Liver (tissue), 9 donors: ENCODE data around the gene JAKMIP2. TPM values are rescaled to one million over a fixed set of nuclear protein-coding genes. Genes with fewer than 3 reads are reported as not detected.

Experiments used
- DNase-seq: peaks from one replicate; pipeline ENCODE4 v3.0.0-alpha.2; 2017; ENCODE audit warnings: low spot score
- H3K27ac ChIP-seq, 2 donors: one replicate each; pipeline ENCODE4 v1.7.0; 2013; ENCODE audit warnings: inconsistent platforms in 2 of 2, low read length in 2 of 2, control low read depth in 1 of 2, low read depth in 1 of 2, mild to moderate bottlenecking in 1 of 2
- H3K27me3 ChIP-seq, 4 donors: one replicate each; pipeline versions ENCODE4 v1.6.1 to v1.7.0; 2013; ENCODE audit warnings: low read length in 3 of 4, inconsistent platforms in 1 of 4, mild to moderate bottlenecking in 1 of 4, moderate library complexity in 1 of 4; ENCODE audit not compliant: control insufficient read depth in 4 of 4, insufficient read depth in 4 of 4
- H3K36me3 ChIP-seq, 4 donors: one replicate each; pipeline versions ENCODE4 v1.6.1 to v1.7.0; 2013; ENCODE audit warnings: low read length in 3 of 4, mild to moderate bottlenecking in 3 of 4, low read depth in 1 of 4, moderate library complexity in 1 of 4; ENCODE audit not compliant: control insufficient read depth in 4 of 4, insufficient read depth in 3 of 4
- H3K4me1 ChIP-seq, 4 donors: one replicate each; pipeline versions ENCODE4 v1.6.1 to v1.7.0; 2013; ENCODE audit warnings: low read length in 3 of 4, mild to moderate bottlenecking in 3 of 4, moderate library complexity in 1 of 4; ENCODE audit not compliant: control insufficient read depth in 4 of 4, insufficient read depth in 4 of 4
- H3K4me3 ChIP-seq, 3 donors: one replicate each; pipeline versions ENCODE4 v1.6.1 to v1.7.0; 2013; ENCODE audit warnings: low read length in 3 of 3, control low read depth in 1 of 3, low read depth in 1 of 3, mild to moderate bottlenecking in 1 of 3
- H3K9ac ChIP-seq, 2 donors: one replicate each; pipeline ENCODE4 v1.7.0; 2013; ENCODE audit warnings: low read length in 2 of 2, mild to moderate bottlenecking in 2 of 2, moderate library complexity in 2 of 2, control low read depth in 1 of 2, low read depth in 1 of 2
- H3K9me3 ChIP-seq, 4 donors: one replicate each; pipeline versions ENCODE4 v1.6.1 to v1.7.0; 2013; ENCODE audit warnings: low read length in 3 of 4; ENCODE audit not compliant: control insufficient read depth in 4 of 4
- EGR1 ChIP-seq, 2 donors: IDR thresholded peaks; 2 replicates each; pipeline ENCODE4 v1.6.1; 2016 to 2018; ENCODE audit warnings: antibody characterized with exemption in 2 of 2, low read depth in 2 of 2
- GABPA ChIP-seq, 2 donors: IDR thresholded peaks in 1 of 2; conservative IDR thresholded peaks in 1 of 2; 2 replicates each; pipeline ENCODE4 v1.6.1; 2016; ENCODE audit warnings: antibody characterized with exemption in 2 of 2, mild to moderate bottlenecking in 1 of 2, moderate library complexity in 1 of 2
- HNF4A ChIP-seq, 2 donors: conservative IDR thresholded peaks; 2 replicates each; pipeline ENCODE4 v1.6.1; 2016; ENCODE audit warnings: antibody characterized with exemption in 2 of 2, mild to moderate bottlenecking in 2 of 2
- HNF4G ChIP-seq: IDR thresholded peaks from 2 replicates; pipeline ENCODE4 v1.6.1; 2016; ENCODE audit warnings: antibody characterized with exemption
- JUND ChIP-seq, 2 donors: IDR thresholded peaks; 2 replicates each; pipeline ENCODE4 v1.6.1; 2016; ENCODE audit warnings: antibody characterized with exemption in 2 of 2
- NR2F2 ChIP-seq: IDR thresholded peaks from 2 replicates; pipeline ENCODE4 v1.6.1; 2016; ENCODE audit warnings: antibody characterized with exemption
- RAD21 ChIP-seq, 2 donors: IDR thresholded peaks; 2 replicates each; pipeline ENCODE4 v1.6.1; 2016; ENCODE audit warnings: antibody characterized with exemption in 2 of 2, mild to moderate bottlenecking in 2 of 2
- RXRA ChIP-seq, 2 donors: IDR thresholded peaks; 2 replicates each; pipeline ENCODE4 v1.6.1; 2017 to 2018; ENCODE audit warnings: antibody characterized with exemption in 2 of 2, mild to moderate bottlenecking in 1 of 2
- TAF1 ChIP-seq: conservative IDR thresholded peaks from 2 replicates; pipeline ENCODE4 v1.6.1; 2016; ENCODE audit warnings: antibody characterized with exemption, mild to moderate bottlenecking
- YY1 ChIP-seq: IDR thresholded peaks from 2 replicates; pipeline ENCODE4 v1.6.1; 2016; ENCODE audit warnings: antibody characterized with exemption, mild to moderate bottlenecking
- WGBS: extraction: QIAGEN DNeasy Blood & Tissue Kit; methylation state at CpG from one replicate; pipeline ENCODE4 v1.1.7; 2013; 5-methylcytosine and 5-hydroxymethylcytosine counted together
- polyA plus RNA-seq, 2 donors: library from polyadenylated mRNA; stranded (reverse) in 1 of 2; unstranded in 1 of 2; fragments of 200-250 nt in 1 of 2; fragments of >200 nt in 1 of 2; fragmentation: Nextera tagmentation in 1 of 2; extraction: Ambion mirVana in 1 of 2; gene quantifications; one replicate each; pipeline versions ENCODE4 v1.2.1 to v1.2.3, GENCODE V29; 2013 to 2015
- total RNA-seq, 2 donors: library from RNA; depleted of rRNA; stranded (reverse); fragments of >200 nt; gene quantifications; one replicate each; pipeline ENCODE4 v1.2.3, GENCODE V29; 2014
- TF ChIP-seq, protein P1 (sequence below): IDR thresholded peaks from 2 replicates; pipeline ENCODE4 v1.6.1; 2016; ENCODE audit warnings: antibody characterized with exemption
- TF ChIP-seq, protein P2 (sequence below): IDR thresholded peaks from 2 replicates; pipeline ENCODE4 v1.6.1; 2016; ENCODE audit warnings: antibody characterized with exemption
- TF ChIP-seq, protein P3 (sequence below): IDR thresholded peaks from 2 replicates; pipeline ENCODE4 v1.6.1; 2016; ENCODE audit warnings: antibody characterized with exemption
- TF ChIP-seq, protein P4 (sequence below): IDR thresholded peaks from 2 replicates; pipeline ENCODE4 v1.6.1; 2016; ENCODE audit warnings: antibody characterized with exemption, mild to moderate bottlenecking
- donor health status: healthy.
- donor health status: healthy.
- donor health status: healthy.
- donor health status: healthy.
- donor health status: healthy.

JAKMIP2 gene
- total and polyA plus RNA-seq, 4 donors: 0.06 to 0.38 (median 0.24) TPM

DNA sequence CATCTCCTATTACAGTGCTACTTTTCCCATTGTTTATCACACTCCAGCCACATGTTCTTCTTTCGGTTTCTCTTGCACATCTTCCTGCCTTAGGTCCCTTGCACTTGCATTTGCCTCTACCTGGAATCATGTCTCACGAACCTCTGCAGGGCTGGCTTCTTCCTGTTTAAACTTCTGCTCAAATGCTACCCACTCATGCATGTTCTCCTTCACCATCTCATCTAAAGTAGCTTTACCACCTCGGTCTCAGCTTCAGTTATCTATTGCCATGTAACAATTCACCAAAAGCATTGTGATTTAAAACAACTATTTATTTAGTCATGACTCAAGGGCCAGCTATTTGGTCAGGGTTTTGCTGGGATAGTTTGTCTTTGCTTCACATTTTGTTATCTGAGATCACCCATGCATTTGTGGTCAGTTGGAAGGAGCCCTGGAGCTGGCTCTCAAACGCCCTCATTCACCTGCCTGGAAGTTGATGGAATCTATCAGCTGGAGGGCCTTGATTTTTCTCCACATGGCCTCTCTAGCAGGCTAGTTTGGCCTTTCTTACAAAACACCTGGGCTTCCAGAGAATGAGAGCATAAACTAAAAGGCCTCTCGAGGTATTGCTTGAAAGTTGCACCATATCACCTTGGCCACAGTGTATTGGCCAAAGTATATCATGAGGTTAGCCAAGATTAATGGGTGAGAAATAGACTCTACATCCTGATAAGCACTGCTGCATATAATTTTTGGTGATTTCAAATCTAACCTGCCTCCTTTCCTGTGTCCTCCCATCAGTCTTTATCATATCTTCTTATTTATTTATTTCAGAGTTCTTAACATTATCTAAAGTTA, 27.5 kb upstream of the JAKMIP2 start:
- no peaks in the 10 kb centered on the region for H3K9me3 ChIP-seq
- WGBS: 64% methylated on average over 5 of the region's 5 CpGs

GRCh38 chr5:147805030-147805454, 22.5 kb upstream of the JAKMIP2 start:
- 65% methylated on average over 6 of the region's 6 CpGs for WGBS
- Histone ChIP-seq H3K27ac (no peak overlapping the region), H3K4me3 (no peak overlapping the region)

More for the DNA sequence above, 27.5 kb upstream of the JAKMIP2 start:
- Histone ChIP-seq H3K36me3 (no peaks in the 10 kb centered on the region), H3K9ac (no peak overlapping the region), H3K4me3 (no peak overlapping the region), H3K27me3 (no peaks in the 10 kb centered on the region), H3K4me1 (no peaks in the 10 kb centered on the region), H3K27ac (no peak overlapping the region)
- no peak for TF ChIP-seq HNF4G
- DNase-seq: no peak

DNA sequence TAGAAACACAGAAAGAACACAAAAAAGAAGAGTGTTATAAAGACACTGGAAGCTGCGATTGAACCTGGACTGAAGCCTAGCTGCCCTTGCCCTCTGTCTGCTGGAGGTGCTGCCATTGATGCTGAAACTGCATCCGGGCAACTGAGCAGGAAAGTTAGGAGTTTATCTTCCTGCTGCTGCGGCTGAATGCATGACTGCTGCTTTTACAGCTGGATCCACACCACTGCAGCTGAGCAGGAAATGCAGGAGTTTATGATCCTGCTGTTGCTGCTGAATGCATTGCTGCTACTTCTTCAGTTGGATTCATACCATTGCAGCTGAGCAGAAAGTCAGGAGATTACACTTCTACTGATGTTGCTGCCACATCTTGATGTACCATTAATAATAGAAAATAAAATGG, 21.8 kb upstream of the JAKMIP2 start:
- no peak for DNase-seq
- Histone ChIP-seq H3K9me3 (no peaks in the 10 kb centered on the region), H3K9ac (no peak overlapping the region), H3K27ac (no peak overlapping the region), H3K4me1 (peaks cover 0 to 30% (median 15%) of the 10 kb centered on the region in 4 donors), H3K36me3 (no peaks in the 10 kb centered on the region), H3K4me3 (no peak overlapping the region), H3K27me3 (no peaks in the 10 kb centered on the region)
- WGBS: 62% methylated on average over 3 of the region's 3 CpGs
- TF ChIP-seq RAD21 (IDR thresholded peaks at IDR 0.05): no peak
- TF ChIP-seq GABPA (IDR thresholded peaks at IDR 0.05 in 1 of 2, conservative IDR thresholded peaks at IDR 0.05 in 1 of 2): no peak
- no peak for TF ChIP-seq JUND (IDR thresholded peaks at IDR 0.05)
- no peak for TF ChIP-seq TAF1
- no peak for TF ChIP-seq YY1
- no peak for TF ChIP-seq EGR1 (IDR thresholded peaks at IDR 0.05; ENCODE audit: low read depth in 2 of 2)
- TF ChIP-seq, protein P1, sequence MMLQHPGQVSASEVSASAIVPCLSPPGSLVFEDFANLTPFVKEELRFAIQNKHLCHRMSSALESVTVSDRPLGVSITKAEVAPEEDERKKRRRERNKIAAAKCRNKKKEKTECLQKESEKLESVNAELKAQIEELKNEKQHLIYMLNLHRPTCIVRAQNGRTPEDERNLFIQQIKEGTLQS: no peak
- TF ChIP-seq, protein P2, sequence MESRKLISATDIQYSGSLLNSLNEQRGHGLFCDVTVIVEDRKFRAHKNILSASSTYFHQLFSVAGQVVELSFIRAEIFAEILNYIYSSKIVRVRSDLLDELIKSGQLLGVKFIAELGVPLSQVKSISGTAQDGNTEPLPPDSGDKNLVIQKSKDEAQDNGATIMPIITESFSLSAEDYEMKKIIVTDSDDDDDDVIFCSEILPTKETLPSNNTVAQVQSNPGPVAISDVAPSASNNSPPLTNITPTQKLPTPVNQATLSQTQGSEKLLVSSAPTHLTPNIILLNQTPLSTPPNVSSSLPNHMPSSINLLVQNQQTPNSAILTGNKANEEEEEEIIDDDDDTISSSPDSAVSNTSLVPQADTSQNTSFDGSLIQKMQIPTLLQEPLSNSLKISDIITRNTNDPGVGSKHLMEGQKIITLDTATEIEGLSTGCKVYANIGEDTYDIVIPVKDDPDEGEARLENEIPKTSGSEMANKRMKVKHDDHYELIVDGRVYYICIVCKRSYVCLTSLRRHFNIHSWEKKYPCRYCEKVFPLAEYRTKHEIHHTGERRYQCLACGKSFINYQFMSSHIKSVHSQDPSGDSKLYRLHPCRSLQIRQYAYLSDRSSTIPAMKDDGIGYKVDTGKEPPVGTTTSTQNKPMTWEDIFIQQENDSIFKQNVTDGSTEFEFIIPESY: no peak

More at GRCh38 chr5:147805030-147805454, 22.5 kb upstream of the JAKMIP2 start:
- Histone ChIP-seq H3K9me3 (no peaks in the 10 kb centered on the region), H3K36me3 (no peaks in the 10 kb centered on the region), H3K27me3 (no peaks in the 10 kb centered on the region), H3K4me1 (peaks cover 0 to 30% (median 15%) of the 10 kb centered on the region in 4 donors), H3K9ac (no peak overlapping the region)
- DNase-seq: no peak
- no peak for TF ChIP-seq RXRA (IDR thresholded peaks at IDR 0.05)
- TF ChIP-seq GABPA (IDR thresholded peaks at IDR 0.05 in 1 of 2, conservative IDR thresholded peaks at IDR 0.05 in 1 of 2): peak in 1 of 2 donors; percentile 4

GRCh38 chr5:147803926-147804325, 21.4 kb upstream of the JAKMIP2 start:
- H3K27me3 ChIP-seq: no peaks in the 10 kb centered on the region
- H3K4me1 ChIP-seq: peaks cover 0 to 30% (median 15%) of the 10 kb centered on the region in 4 donors
- no peaks in the 10 kb centered on the region for H3K36me3 ChIP-seq
- no peak overlapping the region for H3K27ac ChIP-seq
- no peak overlapping the region for H3K9ac ChIP-seq
- no peak overlapping the region for H3K4me3 ChIP-seq
- H3K9me3 ChIP-seq: no peaks in the 10 kb centered on the region
- WGBS: 0% methylated on average over 1 of the region's 1 CpG
- no peak for DNase-seq
- TF ChIP-seq NR2F2 (no peak), YY1 (no peak), EGR1 (IDR thresholded peaks at IDR 0.05; ENCODE audit: low read depth in 2 of 2) (no peak), HNF4A (conservative IDR thresholded peaks at IDR 0.05) (no peak), RAD21 (IDR thresholded peaks at IDR 0.05) (no peak)
- TF ChIP-seq, protein P2: no peak
- TF ChIP-seq, protein P3, sequence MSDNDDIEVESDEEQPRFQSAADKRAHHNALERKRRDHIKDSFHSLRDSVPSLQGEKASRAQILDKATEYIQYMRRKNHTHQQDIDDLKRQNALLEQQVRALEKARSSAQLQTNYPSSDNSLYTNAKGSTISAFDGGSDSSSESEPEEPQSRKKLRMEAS: no peak
- TF ChIP-seq, protein P4, sequence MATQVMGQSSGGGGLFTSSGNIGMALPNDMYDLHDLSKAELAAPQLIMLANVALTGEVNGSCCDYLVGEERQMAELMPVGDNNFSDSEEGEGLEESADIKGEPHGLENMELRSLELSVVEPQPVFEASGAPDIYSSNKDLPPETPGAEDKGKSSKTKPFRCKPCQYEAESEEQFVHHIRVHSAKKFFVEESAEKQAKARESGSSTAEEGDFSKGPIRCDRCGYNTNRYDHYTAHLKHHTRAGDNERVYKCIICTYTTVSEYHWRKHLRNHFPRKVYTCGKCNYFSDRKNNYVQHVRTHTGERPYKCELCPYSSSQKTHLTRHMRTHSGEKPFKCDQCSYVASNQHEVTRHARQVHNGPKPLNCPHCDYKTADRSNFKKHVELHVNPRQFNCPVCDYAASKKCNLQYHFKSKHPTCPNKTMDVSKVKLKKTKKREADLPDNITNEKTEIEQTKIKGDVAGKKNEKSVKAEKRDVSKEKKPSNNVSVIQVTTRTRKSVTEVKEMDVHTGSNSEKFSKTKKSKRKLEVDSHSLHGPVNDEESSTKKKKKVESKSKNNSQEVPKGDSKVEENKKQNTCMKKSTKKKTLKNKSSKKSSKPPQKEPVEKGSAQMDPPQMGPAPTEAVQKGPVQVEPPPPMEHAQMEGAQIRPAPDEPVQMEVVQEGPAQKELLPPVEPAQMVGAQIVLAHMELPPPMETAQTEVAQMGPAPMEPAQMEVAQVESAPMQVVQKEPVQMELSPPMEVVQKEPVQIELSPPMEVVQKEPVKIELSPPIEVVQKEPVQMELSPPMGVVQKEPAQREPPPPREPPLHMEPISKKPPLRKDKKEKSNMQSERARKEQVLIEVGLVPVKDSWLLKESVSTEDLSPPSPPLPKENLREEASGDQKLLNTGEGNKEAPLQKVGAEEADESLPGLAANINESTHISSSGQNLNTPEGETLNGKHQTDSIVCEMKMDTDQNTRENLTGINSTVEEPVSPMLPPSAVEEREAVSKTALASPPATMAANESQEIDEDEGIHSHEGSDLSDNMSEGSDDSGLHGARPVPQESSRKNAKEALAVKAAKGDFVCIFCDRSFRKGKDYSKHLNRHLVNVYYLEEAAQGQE: no peak
